Endometrial microvascular endothelial cells (primary cell): ENCODE results near the gene FAM170A. TPM values are rescaled to one million over a fixed set of nuclear protein-coding genes. Genes with fewer than 3 reads are reported as not detected.

Source experiments
- in situ Hi-C: cut with HindIII; loops from 2 replicates; pipeline ENCODE4 v1.10.0; 2017; ENCODE audit warnings: low sequenced_read_pairs, low pct_unique_long_range_greater_than_20kb; ENCODE audit errors: inconsistent ontology term
- total RNA-seq: library from RNA; depleted of rRNA; stranded (reverse); fragments of >200 nt; gene quantifications from one replicate; pipeline ENCODE4 v1.2.3, GENCODE V29; 2015; ENCODE audit errors: inconsistent ontology term

The FAM170A gene
- total RNA-seq, result not detected

- in situ Hi-C loops, result no loop called here
Measured at GRCh38 chr5:119629339-119629738, at the start of gene FAM170A. FAM170A (plus strand) TSS chr5:119629558; CDS start chr5:119629769, 211 bp downstream.

GRCh38 chr5:119582987-119583386 lies 46.4 kb upstream of the FAM170A start:
- in situ Hi-C loops, result no loop called here

GRCh38 chr5:119583684-119584083 lies 45.7 kb upstream of the FAM170A start:
- in situ Hi-C loops, result no loop called here

- in situ Hi-C loops, result no loop called here
Measured at GRCh38 chr5:119596046-119596445, 33.3 kb upstream of the FAM170A start.

- in situ Hi-C loops, result no loop called here
Measured at GRCh38 chr5:119597728-119598298, 31.5 kb upstream of the FAM170A start.

- in situ Hi-C loops, result no loop called here
Measured at GRCh38 chr5:119613937-119614336, 15.4 kb upstream of the FAM170A start.

GRCh38 chr5:119614838-119615237 lies 14.5 kb upstream of the FAM170A start:
- in situ Hi-C loops, result no loop called here

- in situ Hi-C loops, result no loop called here
Measured at GRCh38 chr5:119626086-119626485, 3.3 kb upstream of the FAM170A start.

- in situ Hi-C loops, result no loop called here
Measured at GRCh38 chr5:119630752-119631440, 1.5 kb downstream of the FAM170A start.

GRCh38 chr5:119631660-119632059 lies 2.3 kb downstream of the FAM170A start:
- in situ Hi-C loops, result no loop called here

GRCh38 chr5:119651486-119651885 lies 22.1 kb downstream of the FAM170A start:
- in situ Hi-C loops, result no loop called here

- in situ Hi-C loops, result no loop called here
Measured at GRCh38 chr5:119655061-119655460, 25.7 kb downstream of the FAM170A start.

GRCh38 chr5:119656023-119656422 lies 26.7 kb downstream of the FAM170A start:
- in situ Hi-C loops, result no loop called here

GRCh38 chr5:119666542-119666941 lies 37.2 kb downstream of the FAM170A start:
- in situ Hi-C loops, result no loop called here

- in situ Hi-C loops, result no loop called here
Measured at GRCh38 chr5:119678351-119679028, 49.1 kb downstream of the FAM170A start.

GRCh38 chr5:119680080-119680479 lies 50.7 kb downstream of the FAM170A start:
- in situ Hi-C loops, result no loop called here

GRCh38 chr5:119681734-119682133 lies 52.4 kb downstream of the FAM170A start:
- in situ Hi-C loops, result no loop called here

- in situ Hi-C loops, result no loop called here
Measured at GRCh38 chr5:119682372-119682771, 53.0 kb downstream of the FAM170A start.
